ENCODE data around the gene CHN2. TPM values are rescaled to one million over a fixed set of nuclear protein-coding genes. Genes with fewer than 3 reads are reported as not detected.

CHN2 gene
- polyA plus RNA-seq, 1 donor from 2014 or later = 136 TPM

- TF ChIP-seq TAF1 (IDR thresholded peaks at IDR 0.05; ENCODE audit: low read depth) = no peak
These were observed 264.4 kb downstream of the CHN2 start (continued) for GRCh38 chr7:29458933-29459332.

- Histone ChIP-seq H4K20me1 (ENCODE audit: insufficient read depth) (no peaks in the 10 kb centered on the region), H3K9me2 (ENCODE audit: insufficient read depth, low read length) (no peaks in the 10 kb centered on the region), H3K4me2 (ENCODE audit: low read length) (no peak overlapping the region), H2AFZ (ENCODE audit: low read depth, low read length) (no peak overlapping the region), H3K9me3 (ENCODE audit: low read length) (no peaks in the 10 kb centered on the region), H3K79me2 (replicated peaks; ENCODE audit: insufficient read depth, low read length) (no peaks in the 10 kb centered on the region), H3K36me3 (ENCODE audit: insufficient read depth, low read length) (no peaks in the 10 kb centered on the region), H3F3A (ENCODE audit: insufficient read depth, low read length, poor library complexity, severe bottlenecking) (peaks cover 4% of the 10 kb centered on the region), H3K9ac (ENCODE audit: low read length) (no peak overlapping the region), H3K27ac (ENCODE audit: low read length) (no peak overlapping the region), H3K4me3 (ENCODE audit: low read length) (no peak overlapping the region), H3K27me3 (ENCODE audit: insufficient read depth, low read depth, low read length) (no peaks in the 10 kb centered on the region)
- no peak for TF ChIP-seq RAD21 (conservative IDR thresholded peaks at IDR 0.05)
- no peak for TF ChIP-seq REST (IDR thresholded peaks at IDR 0.05; ENCODE audit: borderline replicate concordance)
- no peak for TF ChIP-seq TAF1 (IDR thresholded peaks at IDR 0.05; ENCODE audit: low read depth)
- no peak for TF ChIP-seq EP300 (conservative IDR thresholded peaks at IDR 0.05; ENCODE audit: poor library complexity, severe bottlenecking)
- no peak for TF ChIP-seq EZH2 (IDR thresholded peaks at IDR 0.05; ENCODE audit: borderline replicate concordance, insufficient read depth, low read length, poor library complexity, severe bottlenecking)
- TF ChIP-seq SMC3 (conservative IDR thresholded peaks at IDR 0.05; ENCODE audit: poor library complexity) = no peak
- no peak for TF ChIP-seq MXI1 (conservative IDR thresholded peaks at IDR 0.05; ENCODE audit: poor library complexity, severe bottlenecking)
- no peak for TF ChIP-seq POLR2AphosphoS5 (IDR thresholded peaks at IDR 0.05)
- TF ChIP-seq CTCF (IDR thresholded peaks at IDR 0.05; ENCODE audit: poor library complexity, severe bottlenecking) = no peak
These were observed 265.0 kb downstream of the CHN2 start for GRCh38 chr7:29459589-29459988.

GRCh38 chr7:29461996-29462395 is 267.4 kb downstream of the CHN2 start:
- H3K9me2 ChIP-seq (ENCODE audit: insufficient read depth, low read length) = no peaks in the 10 kb centered on the region

More at GRCh38 chr7:29461996-29462395, 267.4 kb downstream of the CHN2 start:
- H3K27ac ChIP-seq (ENCODE audit: low read length) = no peak overlapping the region
- H3K9me3 ChIP-seq (ENCODE audit: low read length) = no peaks in the 10 kb centered on the region
- no peaks in the 10 kb centered on the region for H4K20me1 ChIP-seq (ENCODE audit: insufficient read depth)
- no peak overlapping the region for H3K9ac ChIP-seq (ENCODE audit: low read length)
- no peaks in the 10 kb centered on the region for H3K79me2 ChIP-seq (replicated peaks; ENCODE audit: insufficient read depth, low read length)
- TF ChIP-seq EP300 (conservative IDR thresholded peaks at IDR 0.05; ENCODE audit: poor library complexity, severe bottlenecking) (no peak), CTCF (IDR thresholded peaks at IDR 0.05; ENCODE audit: poor library complexity, severe bottlenecking) (no peak), REST (IDR thresholded peaks at IDR 0.05; ENCODE audit: borderline replicate concordance) (no peak), SMC3 (conservative IDR thresholded peaks at IDR 0.05; ENCODE audit: poor library complexity) (no peak), POLR2AphosphoS5 (IDR thresholded peaks at IDR 0.05) (no peak), RAD21 (conservative IDR thresholded peaks at IDR 0.05) (no peak), EZH2 (IDR thresholded peaks at IDR 0.05; ENCODE audit: borderline replicate concordance, insufficient read depth, low read length, poor library complexity, severe bottlenecking) (no peak), MXI1 (conservative IDR thresholded peaks at IDR 0.05; ENCODE audit: poor library complexity, severe bottlenecking) (no peak), TAF1 (IDR thresholded peaks at IDR 0.05; ENCODE audit: low read depth) (no peak)
- H3K27me3 ChIP-seq (ENCODE audit: insufficient read depth, low read depth, low read length) = no peaks in the 10 kb centered on the region
- H3F3A ChIP-seq (ENCODE audit: insufficient read depth, low read length, poor library complexity, severe bottlenecking) = peaks cover 4% of the 10 kb centered on the region
- H3K36me3 ChIP-seq (ENCODE audit: insufficient read depth, low read length) = no peaks in the 10 kb centered on the region
- H2AFZ ChIP-seq (ENCODE audit: low read depth, low read length) = no peak overlapping the region
- H3K4me3 ChIP-seq (ENCODE audit: low read length) = no peak overlapping the region
- H3K4me2 ChIP-seq (ENCODE audit: low read length) = no peak overlapping the region
